Fibroblast of lung (primary cell): ENCODE measurements around the gene WDSUB1. TPM values are rescaled to one million over a fixed set of nuclear protein-coding genes. Genes with fewer than 3 reads are reported as not detected.

ENCODE experiments used
- DNase-seq, 2 donors: peaks; one replicate each; pipeline versions ENCODE4 v3.0.0 to v3.0.0-alpha.2; 2010; ENCODE audit warnings: low read depth in 2 of 2
- H2AFZ ChIP-seq: 2 replicates; pipeline ENCODE4 v1.5.1; 2012; ENCODE audit warnings: low read length, control low read depth, inconsistent platforms
- H3K27ac ChIP-seq: 2 replicates; pipeline ENCODE4 v1.5.1; 2011; ENCODE audit warnings: low read length, control low read depth; ENCODE audit not compliant: insufficient read depth
- H3K27me3 ChIP-seq: 2 replicates; pipeline ENCODE4 v1.5.1; 2011; ENCODE audit warnings: mild to moderate bottlenecking, low read length; ENCODE audit not compliant: control insufficient read depth, insufficient read depth
- H3K36me3 ChIP-seq: 2 replicates; pipeline ENCODE4 v1.5.1; 2011; ENCODE audit warnings: low read length; ENCODE audit not compliant: control insufficient read depth, insufficient read depth
- H3K4me1 ChIP-seq: 2 replicates; pipeline ENCODE4 v1.5.1; 2011; ENCODE audit warnings: low read length; ENCODE audit not compliant: control insufficient read depth, insufficient read depth; ENCODE audit errors: extremely low read depth
- H3K4me2 ChIP-seq: 2 replicates; pipeline ENCODE4 v1.5.1; 2011; ENCODE audit warnings: low read length, control low read depth; ENCODE audit not compliant: insufficient read depth; ENCODE audit errors: extremely low read depth
- H3K4me3 ChIP-seq, 4 experiments: fragments of 200-600 bp in 1 of 4; sonication (generic) in 1 of 4; replicated peaks in 1 of 4; 2 replicates each; pipeline ENCODE4 v1.5.1; 2011 to 2016; ENCODE audit warnings: low read length in 4 of 4, low read depth in 3 of 4, mild to moderate bottlenecking in 3 of 4, control low read depth in 2 of 4, inconsistent platforms in 1 of 4, mixed read lengths in 1 of 4; ENCODE audit not compliant: insufficient read depth in 1 of 4; ENCODE audit errors: control extremely low read depth in 1 of 4
- H3K79me2 ChIP-seq: 2 replicates; pipeline ENCODE4 v1.5.1; 2012; ENCODE audit warnings: mild to moderate bottlenecking, low read length, inconsistent platforms; ENCODE audit not compliant: control insufficient read depth, insufficient read depth
- H3K9ac ChIP-seq: 2 replicates; pipeline ENCODE4 v1.5.1; 2011; ENCODE audit warnings: mild to moderate bottlenecking, low read length, control low read depth; ENCODE audit not compliant: insufficient read depth
- H3K9me3 ChIP-seq: 2 replicates; pipeline ENCODE4 v1.5.1; 2012; ENCODE audit warnings: low read depth, low read length; ENCODE audit not compliant: control insufficient read depth, insufficient read depth
- H4K20me1 ChIP-seq: 2 replicates; pipeline ENCODE4 v1.5.1; 2011; ENCODE audit warnings: low read length; ENCODE audit not compliant: control insufficient read depth, insufficient read depth; ENCODE audit errors: extremely low read depth
- EZH2 ChIP-seq: IDR thresholded peaks from 2 replicates; pipeline ENCODE4 v1.5.1; 2012; ENCODE audit warnings: low read length, control low read depth, mild to moderate bottlenecking; ENCODE audit errors: missing control alignments
- polyA plus RNA-seq, 2 donors: library from polyadenylated mRNA; depleted of rRNA in 1 of 2; stranded (reverse) in 1 of 2; unstranded in 1 of 2; fragments of >200 nt; gene quantifications; 2 replicates each; pipeline ENCODE4 v1.2.1, GENCODE V29; 2011 to 2012; ENCODE audit warnings: missing spikeins in 1 of 2
- total RNA-seq: library from RNA; depleted of rRNA; stranded (reverse); fragments of >200 nt; gene quantifications from 2 replicates; pipeline ENCODE4 v1.2.1, GENCODE V29; 2014
- TF ChIP-seq, protein P1 (sequence below), 2 donors: IDR thresholded peaks in 1 of 2; conservative IDR thresholded peaks in 1 of 2; 1 replicate in 1 of 2; 2 replicates in 1 of 2; pipeline ENCODE4 v1.5.1; 2011 to 2012; ENCODE audit warnings: low read length in 2 of 2, control low read depth in 1 of 2, inconsistent platforms in 1 of 2, low read depth in 1 of 2, mild to moderate bottlenecking in 1 of 2

Gene WDSUB1
- total and polyA plus RNA-seq, 2 donors (not counting 1 experiment from before 2014, with no cell fraction given) = 7.5 to 18.3 TPM

GRCh38 chr2:159279700-159280099 lies 6.8 kb downstream of the WDSUB1 start:
- H3K4me1 ChIP-seq = no peaks in the 10 kb centered on the region
- TF ChIP-seq, protein P1, sequence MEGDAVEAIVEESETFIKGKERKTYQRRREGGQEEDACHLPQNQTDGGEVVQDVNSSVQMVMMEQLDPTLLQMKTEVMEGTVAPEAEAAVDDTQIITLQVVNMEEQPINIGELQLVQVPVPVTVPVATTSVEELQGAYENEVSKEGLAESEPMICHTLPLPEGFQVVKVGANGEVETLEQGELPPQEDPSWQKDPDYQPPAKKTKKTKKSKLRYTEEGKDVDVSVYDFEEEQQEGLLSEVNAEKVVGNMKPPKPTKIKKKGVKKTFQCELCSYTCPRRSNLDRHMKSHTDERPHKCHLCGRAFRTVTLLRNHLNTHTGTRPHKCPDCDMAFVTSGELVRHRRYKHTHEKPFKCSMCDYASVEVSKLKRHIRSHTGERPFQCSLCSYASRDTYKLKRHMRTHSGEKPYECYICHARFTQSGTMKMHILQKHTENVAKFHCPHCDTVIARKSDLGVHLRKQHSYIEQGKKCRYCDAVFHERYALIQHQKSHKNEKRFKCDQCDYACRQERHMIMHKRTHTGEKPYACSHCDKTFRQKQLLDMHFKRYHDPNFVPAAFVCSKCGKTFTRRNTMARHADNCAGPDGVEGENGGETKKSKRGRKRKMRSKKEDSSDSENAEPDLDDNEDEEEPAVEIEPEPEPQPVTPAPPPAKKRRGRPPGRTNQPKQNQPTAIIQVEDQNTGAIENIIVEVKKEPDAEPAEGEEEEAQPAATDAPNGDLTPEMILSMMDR (conservative IDR thresholded peaks at IDR 0.05 in 1 of 2, IDR thresholded peaks at IDR 0.05 in 1 of 2; ENCODE audit: low read depth in 1 of 2, low read length in 2 of 2) = no peak
- no peak for TF ChIP-seq EZH2
- no peak overlapping the region for H3K9ac ChIP-seq
- DNase-seq = no peak
- H3K79me2 ChIP-seq = no peaks in the 10 kb centered on the region
- H3K27ac ChIP-seq = no peak overlapping the region
- H2AFZ ChIP-seq = no peak overlapping the region
- H4K20me1 ChIP-seq = no peaks in the 10 kb centered on the region
- H3K36me3 ChIP-seq = no peaks in the 10 kb centered on the region
- no peak overlapping the region for H3K4me3 ChIP-seq
- no peak overlapping the region for H3K4me2 ChIP-seq
- no peaks in the 10 kb centered on the region for H3K27me3 ChIP-seq
- no peaks in the 10 kb centered on the region for H3K9me3 ChIP-seq

GRCh38 chr2:159275111-159275510 lies 11.4 kb downstream of the WDSUB1 start:
- Histone ChIP-seq H3K27ac (no peak overlapping the region), H3K4me3 (no peak overlapping the region), H3K4me2 (no peak overlapping the region), H3K4me1 (no peaks in the 10 kb centered on the region), H3K9ac (no peak overlapping the region), H4K20me1 (no peaks in the 10 kb centered on the region), H2AFZ (no peak overlapping the region), H3K36me3 (no peaks in the 10 kb centered on the region), H3K27me3 (no peaks in the 10 kb centered on the region), H3K79me2 (no peaks in the 10 kb centered on the region), H3K9me3 (no peaks in the 10 kb centered on the region)
- TF ChIP-seq, protein P1 (conservative IDR thresholded peaks at IDR 0.05 in 1 of 2, IDR thresholded peaks at IDR 0.05 in 1 of 2; ENCODE audit: low read depth in 1 of 2, low read length in 2 of 2) = no peak
- no peak for TF ChIP-seq EZH2
- DNase-seq = no peak

DNA sequence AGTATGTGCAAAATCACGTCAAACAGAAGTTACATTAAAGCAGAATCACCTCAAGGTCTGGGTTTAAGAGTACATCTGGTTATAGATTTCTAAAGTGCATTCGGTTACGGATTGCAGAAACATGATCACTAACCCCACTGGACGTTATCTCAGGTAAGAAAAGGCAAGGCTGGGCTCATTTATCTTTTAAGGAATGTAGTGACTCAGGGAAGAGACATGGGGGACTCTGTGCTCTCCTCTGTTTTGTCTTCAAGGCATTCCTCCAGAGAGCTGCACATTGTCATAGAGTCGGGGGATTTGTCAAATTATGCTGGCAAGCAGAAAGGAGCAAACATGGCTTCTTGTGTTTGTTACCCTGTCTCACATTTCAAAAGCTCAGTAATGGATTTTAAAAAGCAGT lies 14.3 kb downstream of the WDSUB1 start:
- Histone ChIP-seq H3K4me2 (no peak overlapping the region), H3K27ac (no peak overlapping the region), H4K20me1 (no peaks in the 10 kb centered on the region), H3K4me1 (no peaks in the 10 kb centered on the region), H2AFZ (no peak overlapping the region), H3K36me3 (no peaks in the 10 kb centered on the region), H3K27me3 (no peaks in the 10 kb centered on the region), H3K79me2 (no peaks in the 10 kb centered on the region), H3K9ac (no peak overlapping the region), H3K9me3 (no peaks in the 10 kb centered on the region), H3K4me3 (no peak overlapping the region)
- no peak for TF ChIP-seq EZH2
- TF ChIP-seq, protein P1 (conservative IDR thresholded peaks at IDR 0.05 in 1 of 2, IDR thresholded peaks at IDR 0.05 in 1 of 2; ENCODE audit: low read depth in 1 of 2, low read length in 2 of 2) = no peak
- DNase-seq = peak in 1 of 2 donors; percentile 8
